ENCODE measurements around the gene OR4K17. TPM values are rescaled to one million over a fixed set of nuclear protein-coding genes. Genes with fewer than 3 reads are reported as not detected.
"Not testable (repeated sequence)": the region's sequence is repeated elsewhere in the genome, so short reads cannot be mapped to it uniquely, and the experiment has no call there.

OR4K17 gene, protein sequence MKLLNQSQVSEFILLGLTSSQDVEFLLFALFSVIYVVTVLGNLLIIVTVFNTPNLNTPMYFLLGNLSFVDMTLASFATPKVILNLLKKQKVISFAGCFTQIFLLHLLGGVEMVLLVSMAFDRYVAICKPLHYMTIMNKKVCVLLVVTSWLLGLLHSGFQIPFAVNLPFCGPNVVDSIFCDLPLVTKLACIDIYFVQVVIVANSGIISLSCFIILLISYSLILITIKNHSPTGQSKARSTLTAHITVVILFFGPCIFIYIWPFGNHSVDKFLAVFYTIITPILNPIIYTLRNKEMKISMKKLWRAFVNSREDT
- total RNA-seq (2014; rRNA removed; shearing (Covaris generic)): not detected in 2 replicates

DNA sequence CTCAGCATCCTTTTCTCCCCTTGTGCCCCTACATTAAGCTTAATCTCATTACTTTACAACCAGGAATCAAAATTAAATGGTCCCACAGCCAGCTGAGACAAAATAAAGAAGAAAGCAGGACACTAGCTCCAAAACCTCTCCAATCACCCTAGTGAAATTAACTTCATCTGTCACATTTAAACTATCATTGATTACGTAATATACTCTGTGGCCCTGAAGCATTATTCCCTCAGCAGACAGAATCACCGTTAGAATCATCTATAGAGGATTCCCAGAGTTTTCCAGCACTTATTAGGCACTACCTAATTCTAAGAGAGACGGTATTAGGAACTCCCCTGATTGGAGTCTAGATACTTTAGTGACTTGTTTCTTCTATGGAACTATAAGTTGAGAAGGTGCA is at the start of gene OR4K17:
Gene OR4K17 (plus strand): TSS at position 302 of the 400 bp plus-strand sequence. CDS start 6,761 bp downstream, outside the sequence.
- no peak for DNase-seq
- no peak within 1 kb of the TSS for H3K4me3 ChIP-seq (ENCODE audit: insufficient read depth, low read depth, low read length)
- H3K36me3 ChIP-seq (replicated peaks; ENCODE audit: control insufficient read depth, insufficient read depth, low read length): no peaks in the 10 kb centered on the region
- no peaks in the 10 kb centered on the region for H3K27me3 ChIP-seq (ENCODE audit: control insufficient read depth, insufficient read depth, low read length)

- no peaks in the 10 kb centered on the region for H3K36me3 ChIP-seq (replicated peaks; ENCODE audit: control insufficient read depth, insufficient read depth, low read length)
- H3K4me3 ChIP-seq (ENCODE audit: insufficient read depth, low read depth, low read length): no peak overlapping the region
- no peaks in the 10 kb centered on the region for H3K27me3 ChIP-seq (ENCODE audit: control insufficient read depth, insufficient read depth, low read length)
- no peak for DNase-seq
Observed at GRCh38 chr14:20092050-20092449, 18.5 kb upstream of the OR4K17 start.

DNA sequence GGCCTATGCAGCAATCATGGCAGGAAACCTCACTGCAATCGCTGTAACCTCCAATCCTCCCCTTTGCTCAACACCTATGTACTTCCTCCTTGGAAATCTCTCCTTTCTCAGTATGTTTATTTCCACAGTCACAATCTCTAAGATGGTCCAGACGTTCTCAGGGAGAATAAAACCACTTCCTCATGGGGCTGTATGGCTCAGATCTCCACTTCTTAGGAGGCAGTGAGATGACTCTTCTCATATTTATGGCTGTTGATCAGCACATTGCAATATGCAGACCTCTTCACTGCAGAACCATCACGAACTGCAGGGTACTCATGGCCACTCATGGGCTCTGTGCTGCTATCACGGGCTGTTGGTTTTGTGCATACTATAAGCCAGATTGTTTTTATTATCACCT is 17.1 kb upstream of the OR4K17 start:
- Histone ChIP-seq H3K36me3 (replicated peaks; ENCODE audit: control insufficient read depth, insufficient read depth, low read length) (no peaks in the 10 kb centered on the region), H3K4me3 (ENCODE audit: insufficient read depth, low read depth, low read length) (no peak overlapping the region), H3K27me3 (ENCODE audit: control insufficient read depth, insufficient read depth, low read length) (no peaks in the 10 kb centered on the region)
- DNase-seq: no peak

- not testable (repeated sequence) for H3K27me3 ChIP-seq (ENCODE audit: control insufficient read depth, insufficient read depth, low read length); DNase-seq; H3K4me3 ChIP-seq (ENCODE audit: insufficient read depth, low read depth, low read length); H3K36me3 ChIP-seq (replicated peaks; ENCODE audit: control insufficient read depth, insufficient read depth, low read length)
Observed at GRCh38 chr14:20098926-20099770, 11.4 kb upstream of the OR4K17 start.

- Histone ChIP-seq H3K27me3 (ENCODE audit: control insufficient read depth, insufficient read depth, low read length) (no peaks in the 10 kb centered on the region), H3K4me3 (ENCODE audit: insufficient read depth, low read depth, low read length) (no peak overlapping the region), H3K36me3 (replicated peaks; ENCODE audit: control insufficient read depth, insufficient read depth, low read length) (no peaks in the 10 kb centered on the region)
- DNase-seq: no peak
Observed at GRCh38 chr14:20112321-20112720, 1.8 kb downstream of the OR4K17 start.

GRCh38 chr14:20116748-20117147 is 6.2 kb downstream of the OR4K17 start:
- no peak for DNase-seq
- no peak overlapping the region for H3K4me3 ChIP-seq (ENCODE audit: insufficient read depth, low read depth, low read length)
- no peaks in the 10 kb centered on the region for H3K36me3 ChIP-seq (replicated peaks; ENCODE audit: control insufficient read depth, insufficient read depth, low read length)
- no peaks in the 10 kb centered on the region for H3K27me3 ChIP-seq (ENCODE audit: control insufficient read depth, insufficient read depth, low read length)

GRCh38 chr14:20118795-20119194 is 8.3 kb downstream of the OR4K17 start:
- Histone ChIP-seq H3K36me3 (replicated peaks; ENCODE audit: control insufficient read depth, insufficient read depth, low read length) (no peaks in the 10 kb centered on the region), H3K4me3 (ENCODE audit: insufficient read depth, low read depth, low read length) (no peak overlapping the region), H3K27me3 (ENCODE audit: control insufficient read depth, insufficient read depth, low read length) (no peaks in the 10 kb centered on the region)
- DNase-seq: no peak

GRCh38 chr14:20138520-20138919 is 28.0 kb downstream of the OR4K17 start, which contains the start of gene OR4N5:
Gene OR4N5, plus strand, starts transcription at chr14:20138820. Its CDS starts 4,916 bp downstream, at chr14:20143736.
- no peak for DNase-seq
- no peak within 1 kb of the TSS for H3K4me3 ChIP-seq (ENCODE audit: insufficient read depth, low read depth, low read length)
- H3K36me3 ChIP-seq (replicated peaks; ENCODE audit: control insufficient read depth, insufficient read depth, low read length): no peaks in the 10 kb centered on the region
- no peaks in the 10 kb centered on the region for H3K27me3 ChIP-seq (ENCODE audit: control insufficient read depth, insufficient read depth, low read length)

DNA sequence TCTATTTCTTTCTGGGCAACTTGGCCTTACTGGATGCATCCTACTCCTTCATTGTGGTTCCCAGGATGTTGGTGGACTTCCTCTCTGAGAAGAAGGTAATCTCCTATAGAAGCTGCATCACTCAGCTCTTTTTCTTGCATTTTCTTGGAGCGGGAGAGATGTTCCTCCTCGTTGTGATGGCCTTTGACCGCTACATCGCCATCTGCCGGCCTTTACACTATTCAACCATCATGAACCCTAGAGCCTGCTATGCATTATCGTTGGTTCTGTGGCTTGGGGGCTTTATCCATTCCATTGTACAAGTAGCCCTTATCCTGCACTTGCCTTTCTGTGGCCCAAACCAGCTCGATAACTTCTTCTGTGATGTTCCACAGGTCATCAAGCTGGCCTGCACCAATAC is 33.4 kb downstream of the OR4K17 start:
- H3K27me3 ChIP-seq (ENCODE audit: control insufficient read depth, insufficient read depth, low read length): no peaks in the 10 kb centered on the region
- no peak overlapping the region for H3K4me3 ChIP-seq (ENCODE audit: insufficient read depth, low read depth, low read length)
- no peaks in the 10 kb centered on the region for H3K36me3 ChIP-seq (replicated peaks; ENCODE audit: control insufficient read depth, insufficient read depth, low read length)
- no peak for DNase-seq

DNA sequence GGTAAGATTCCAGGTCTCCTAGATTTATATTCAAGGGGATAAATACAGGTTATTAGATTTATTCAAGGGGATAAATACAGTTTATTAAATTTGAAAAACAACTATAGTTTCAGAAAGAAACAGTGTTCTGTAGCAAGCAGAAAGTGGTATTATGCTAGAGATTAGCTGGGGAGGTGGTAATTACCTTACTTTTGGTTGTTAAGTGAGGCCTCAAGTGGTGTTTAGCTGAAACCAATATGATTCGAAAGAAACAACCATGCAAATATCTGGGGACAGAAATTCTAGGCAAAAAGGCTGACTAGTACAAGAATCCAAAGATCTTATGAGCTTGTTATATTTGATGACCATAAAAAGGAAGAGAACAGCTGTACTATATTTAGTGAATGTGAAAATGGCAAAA is 34.3 kb downstream of the OR4K17 start:
- no peak overlapping the region for H3K4me3 ChIP-seq (ENCODE audit: insufficient read depth, low read depth, low read length)
- DNase-seq: no peak
- no peaks in the 10 kb centered on the region for H3K36me3 ChIP-seq (replicated peaks; ENCODE audit: control insufficient read depth, insufficient read depth, low read length)
- no peaks in the 10 kb centered on the region for H3K27me3 ChIP-seq (ENCODE audit: control insufficient read depth, insufficient read depth, low read length)

GRCh38 chr14:20164462-20164861 is 53.9 kb downstream of the OR4K17 start:
- Histone ChIP-seq H3K36me3 (replicated peaks; ENCODE audit: control insufficient read depth, insufficient read depth, low read length) (no peaks in the 10 kb centered on the region), H3K4me3 (ENCODE audit: insufficient read depth, low read depth, low read length) (no peak overlapping the region)
- no peak for DNase-seq

DNA sequence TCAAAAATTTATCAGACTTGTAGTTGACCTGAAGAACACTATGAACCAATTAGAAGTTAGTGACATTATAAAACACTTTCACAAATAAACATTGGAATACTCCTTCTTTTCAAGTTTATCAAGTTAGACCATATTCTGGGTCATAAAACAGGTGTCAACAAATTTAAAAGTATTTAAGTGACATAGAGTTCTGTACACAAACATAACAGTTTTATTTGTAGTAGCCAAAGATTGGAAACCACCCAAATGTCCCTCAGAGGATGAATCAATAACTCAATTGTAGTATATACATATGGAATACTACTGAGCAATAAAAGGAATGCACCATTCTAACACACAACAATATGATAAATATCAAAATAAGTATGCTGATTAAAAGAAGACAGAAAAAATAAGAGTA is 56.6 kb downstream of the OR4K17 start:
- DNase-seq: no peak
- Histone ChIP-seq H3K27me3 (ENCODE audit: control insufficient read depth, insufficient read depth, low read length) (no peaks in the 10 kb centered on the region), H3K36me3 (replicated peaks; ENCODE audit: control insufficient read depth, insufficient read depth, low read length) (no peaks in the 10 kb centered on the region), H3K4me3 (ENCODE audit: insufficient read depth, low read depth, low read length) (no peak overlapping the region)

More at GRCh38 chr14:20164462-20164861, 53.9 kb downstream of the OR4K17 start:
- no peaks in the 10 kb centered on the region for H3K27me3 ChIP-seq (ENCODE audit: control insufficient read depth, insufficient read depth, low read length)

- not testable (repeated sequence) for H3K27me3 ChIP-seq (ENCODE audit: control insufficient read depth, insufficient read depth, low read length); H3K4me3 ChIP-seq (ENCODE audit: insufficient read depth, low read depth, low read length); DNase-seq; H3K36me3 ChIP-seq (replicated peaks; ENCODE audit: control insufficient read depth, insufficient read depth, low read length)
Observed at GRCh38 chr14:20169852-20170251, 59.3 kb downstream of the OR4K17 start.
